Astrocyte (in vitro differentiated cells and primary cell): ENCODE data around the gene ORAI3. TPM values are rescaled to one million over a fixed set of nuclear protein-coding genes. Genes with fewer than 3 reads are reported as not detected.

Experiments
- DNase-seq: peaks from one replicate; pipeline ENCODE4 v3.0.0-alpha.2; 2010; ENCODE audit warnings: low read depth
- FAIRE-seq: peaks from 2 replicates; lab custom pipeline; 2011; peaks lifted over from hg19 to GRCh38; lab: Jason Lieb, UNC
- H2AFZ ChIP-seq: 2 replicates; pipeline ENCODE4 v1.6.0; 2012; ENCODE audit warnings: low read depth, low read length, inconsistent platforms
- H3K27ac ChIP-seq: 2 replicates; pipeline ENCODE4 v1.5.1; 2011; ENCODE audit warnings: low read depth, low read length, inconsistent platforms
- H3K27me3 ChIP-seq: 2 replicates; pipeline ENCODE4 v1.6.0; 2011; ENCODE audit warnings: low read length, inconsistent platforms; ENCODE audit not compliant: insufficient read depth
- H3K36me3 ChIP-seq: 2 replicates; pipeline ENCODE4 v1.5.1; 2011; ENCODE audit warnings: low read length, inconsistent platforms; ENCODE audit not compliant: insufficient read depth
- H3K4me1 ChIP-seq: 2 replicates; pipeline ENCODE4 v1.5.1; 2011; ENCODE audit warnings: low read length, inconsistent platforms; ENCODE audit not compliant: insufficient read depth
- H3K4me2 ChIP-seq: 2 replicates; pipeline ENCODE4 v1.6.0; 2012; ENCODE audit warnings: low read length, inconsistent platforms
- H3K4me3 ChIP-seq: 2 replicates; pipeline ENCODE4 v1.5.1; 2011; ENCODE audit warnings: low read depth, mild to moderate bottlenecking, low read length, inconsistent platforms; ENCODE audit not compliant: insufficient read depth
- H3K79me2 ChIP-seq: 2 replicates; pipeline ENCODE4 v1.6.0; 2012; ENCODE audit warnings: mild to moderate bottlenecking, low read length, inconsistent platforms; ENCODE audit not compliant: insufficient read depth
- H3K9ac ChIP-seq: 2 replicates; pipeline ENCODE4 v1.6.0; 2012; ENCODE audit warnings: mild to moderate bottlenecking, low read length, inconsistent platforms
- H3K9me3 ChIP-seq: 2 replicates; pipeline ENCODE4 v1.5.1; 2012; ENCODE audit warnings: low read depth, mild to moderate bottlenecking, low read length, inconsistent platforms; ENCODE audit not compliant: insufficient read depth
- H4K20me1 ChIP-seq: 2 replicates; pipeline ENCODE4 v1.6.0; 2012; ENCODE audit warnings: low read length, inconsistent platforms; ENCODE audit not compliant: insufficient read depth
- H3K27ac Mint-ChIP-seq: one replicate; pipeline ENCODE4 v1.8.0; 2021; ENCODE audit warnings: mild to moderate bottlenecking, mixed read lengths; ENCODE audit not compliant: unreplicated experiment
- H3K27me3 Mint-ChIP-seq: one replicate; pipeline ENCODE4 v1.8.0; 2021; ENCODE audit warnings: low read depth, mixed read lengths; ENCODE audit not compliant: unreplicated experiment
- H3K36me3 Mint-ChIP-seq: one replicate; pipeline ENCODE4 v1.8.0; 2021; ENCODE audit warnings: low read depth, mixed read lengths; ENCODE audit not compliant: unreplicated experiment
- H3K4me1 Mint-ChIP-seq: one replicate; pipeline ENCODE4 v1.8.0; 2021; ENCODE audit warnings: low read depth, mixed read lengths; ENCODE audit not compliant: unreplicated experiment
- H3K4me3 Mint-ChIP-seq: one replicate; pipeline ENCODE4 v1.8.0; 2021; ENCODE audit warnings: mild to moderate bottlenecking, moderate library complexity, mixed read lengths; ENCODE audit not compliant: unreplicated experiment
- H3K9me3 Mint-ChIP-seq: one replicate; pipeline ENCODE4 v1.8.0; 2021; ENCODE audit warnings: mild to moderate bottlenecking, mixed read lengths; ENCODE audit not compliant: unreplicated experiment
- EZH2 ChIP-seq: IDR thresholded peaks from 2 replicates; pipeline ENCODE4 v1.6.1; 2012; ENCODE audit warnings: mild to moderate bottlenecking, low read length, inconsistent platforms; ENCODE audit not compliant: insufficient read depth
- total RNA-seq: library from RNA; stranded (reverse); gene quantifications from 2 replicates; pipeline ENCODE4 v1.2.1, GENCODE V29; 2021
- TF ChIP-seq, protein P1 (sequence below): IDR thresholded peaks from 2 replicates; pipeline ENCODE4 v1.5.1; 2011; ENCODE audit warnings: low read depth, mild to moderate bottlenecking, inconsistent platforms, low read length, moderate library complexity; ENCODE audit not compliant: insufficient read depth

Gene ORAI3
- total RNA-seq, 1 donor from 2014 or later = 21.1 TPM

DNA sequence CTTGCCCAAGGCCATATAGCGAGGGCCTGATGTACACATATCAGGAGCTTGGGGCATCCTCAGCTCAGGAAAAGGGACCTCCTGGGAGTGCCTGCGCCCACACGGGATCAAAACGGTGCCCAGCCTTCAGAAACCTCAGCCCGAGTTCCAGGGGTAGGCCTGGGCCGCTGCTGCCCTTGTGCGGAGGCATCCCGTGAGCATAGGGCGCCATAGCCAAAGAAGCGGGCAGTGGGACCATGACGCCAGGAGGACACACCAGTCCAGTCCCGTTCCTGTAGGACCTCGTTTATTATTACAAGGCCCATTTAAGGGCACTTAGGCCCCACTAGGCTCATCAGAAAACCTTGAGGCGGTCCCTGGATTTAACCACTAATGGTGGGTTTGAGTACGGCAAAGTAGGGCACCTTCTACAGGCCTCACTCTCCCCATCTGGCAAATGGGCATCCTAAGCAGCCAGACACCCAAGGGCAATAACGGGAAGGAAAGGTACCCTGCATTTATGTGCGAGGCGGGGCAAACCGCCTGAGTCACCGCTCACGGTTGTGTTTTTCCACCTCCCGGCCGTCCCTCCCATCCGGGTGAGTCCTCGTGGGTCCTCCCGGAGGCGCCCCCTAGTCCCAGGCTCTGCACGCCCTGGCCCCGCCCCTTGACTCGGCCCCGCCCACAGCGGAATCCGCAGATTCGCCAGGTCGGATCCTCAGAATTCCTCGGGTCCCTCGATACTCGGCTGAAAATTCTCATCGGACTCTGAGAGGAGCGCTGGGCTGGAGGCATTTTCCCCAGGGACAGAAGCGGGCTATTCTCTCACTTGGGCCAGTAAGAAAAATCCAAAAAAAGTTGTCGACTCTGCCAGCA lies 8.0 kb downstream of the ORAI3 start:
- H3K4me1 ChIP-seq = peaks cover 12% of the 10 kb centered on the region
- Mint-ChIP-seq H3K4me3 (peak overlapping the region; percentile 91), H3K9me3 (no peaks in the 10 kb centered on the region), H3K27me3 (no peaks in the 10 kb centered on the region), H3K27ac (peak overlapping the region; percentile 98), H3K36me3 (peaks cover 6% of the 10 kb centered on the region), H3K4me1 (peaks cover 6% of the 10 kb centered on the region)
- peaks cover 22% of the 10 kb centered on the region for H4K20me1 ChIP-seq
- H3K9me3 ChIP-seq = no peaks in the 10 kb centered on the region
- peaks cover 22% of the 10 kb centered on the region for H3K36me3 ChIP-seq
- H3K9ac ChIP-seq = peak overlapping the region; percentile 95
- DNase-seq (peak; percentile 71), FAIRE-seq (no peak)
- peak overlapping the region; percentile 78 for H3K4me3 ChIP-seq
- H2AFZ ChIP-seq = peak overlapping the region; percentile 71
- H3K4me2 ChIP-seq = peak overlapping the region; percentile 93
- TF ChIP-seq, protein P1, sequence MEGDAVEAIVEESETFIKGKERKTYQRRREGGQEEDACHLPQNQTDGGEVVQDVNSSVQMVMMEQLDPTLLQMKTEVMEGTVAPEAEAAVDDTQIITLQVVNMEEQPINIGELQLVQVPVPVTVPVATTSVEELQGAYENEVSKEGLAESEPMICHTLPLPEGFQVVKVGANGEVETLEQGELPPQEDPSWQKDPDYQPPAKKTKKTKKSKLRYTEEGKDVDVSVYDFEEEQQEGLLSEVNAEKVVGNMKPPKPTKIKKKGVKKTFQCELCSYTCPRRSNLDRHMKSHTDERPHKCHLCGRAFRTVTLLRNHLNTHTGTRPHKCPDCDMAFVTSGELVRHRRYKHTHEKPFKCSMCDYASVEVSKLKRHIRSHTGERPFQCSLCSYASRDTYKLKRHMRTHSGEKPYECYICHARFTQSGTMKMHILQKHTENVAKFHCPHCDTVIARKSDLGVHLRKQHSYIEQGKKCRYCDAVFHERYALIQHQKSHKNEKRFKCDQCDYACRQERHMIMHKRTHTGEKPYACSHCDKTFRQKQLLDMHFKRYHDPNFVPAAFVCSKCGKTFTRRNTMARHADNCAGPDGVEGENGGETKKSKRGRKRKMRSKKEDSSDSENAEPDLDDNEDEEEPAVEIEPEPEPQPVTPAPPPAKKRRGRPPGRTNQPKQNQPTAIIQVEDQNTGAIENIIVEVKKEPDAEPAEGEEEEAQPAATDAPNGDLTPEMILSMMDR = no peak
- TF ChIP-seq EZH2 = no peak
- H3K79me2 ChIP-seq = peaks cover 26% of the 10 kb centered on the region
- H3K27ac ChIP-seq = peak overlapping the region; percentile 99
- H3K27me3 ChIP-seq = no peaks in the 10 kb centered on the region

DNA sequence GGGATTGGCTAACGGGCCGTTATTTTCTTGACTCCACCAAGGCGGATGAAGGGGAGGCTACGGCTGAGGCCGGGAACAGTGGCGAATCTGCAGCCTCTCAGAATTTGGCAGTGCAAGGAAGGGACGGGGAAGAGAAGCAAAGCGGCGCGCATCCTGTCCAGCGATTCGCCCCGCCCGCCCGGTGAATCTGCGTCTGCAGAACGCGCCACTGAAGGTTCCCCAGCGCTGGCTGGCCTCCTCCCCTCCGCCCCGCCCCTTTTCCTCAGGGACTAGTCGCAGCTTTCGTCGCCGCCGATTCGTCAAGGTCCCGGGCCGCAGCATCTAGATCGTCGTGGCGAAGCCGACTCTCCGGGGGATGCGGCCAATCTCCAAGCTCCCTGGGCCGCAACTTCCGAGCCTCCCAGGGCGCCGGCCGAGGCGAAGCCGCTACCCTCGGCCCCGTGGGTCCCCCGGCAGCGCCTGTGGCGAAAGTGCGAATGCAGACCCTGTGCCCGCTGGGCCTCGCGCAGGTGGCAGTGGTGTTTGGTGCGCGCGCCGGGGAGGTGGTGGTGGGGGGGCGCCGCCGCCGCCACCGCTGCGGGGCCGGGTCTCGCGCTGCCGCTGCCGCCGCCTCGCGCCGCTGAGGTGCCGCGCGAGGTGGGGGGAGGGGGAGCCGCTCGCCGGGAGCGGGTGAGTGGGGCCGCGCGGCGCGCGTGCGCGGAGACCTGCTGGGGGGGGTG lies 8.7 kb downstream of the ORAI3 start, which contains the start of gene SETD1A:
SETD1A (plus strand) TSS at position 299 of the 719 bp plus-strand sequence. CDS start 978 bp downstream, outside the sequence.
- peaks cover 27% of the 10 kb centered on the region for H3K36me3 ChIP-seq
- Mint-ChIP-seq H3K27me3 (no peaks in the 10 kb centered on the region), H3K4me3 (peak within 1 kb of the TSS; percentile 91), H3K27ac (peak within 1 kb of the TSS; percentile 98), H3K36me3 (peaks cover 9% of the 10 kb centered on the region), H3K9me3 (no peaks in the 10 kb centered on the region), H3K4me1 (peaks cover 6% of the 10 kb centered on the region)
- peak within 1 kb of the TSS; percentile 95 for H3K9ac ChIP-seq
- peaks cover 25% of the 10 kb centered on the region for H4K20me1 ChIP-seq
- peaks cover 26% of the 10 kb centered on the region for H3K79me2 ChIP-seq
- H2AFZ ChIP-seq = peak within 1 kb of the TSS; percentile 71
- H3K27me3 ChIP-seq = no peaks in the 10 kb centered on the region
- H3K9me3 ChIP-seq = no peaks in the 10 kb centered on the region
- FAIRE-seq (no peak), DNase-seq (peak; percentile 92)
- peaks cover 12% of the 10 kb centered on the region for H3K4me1 ChIP-seq
- H3K27ac ChIP-seq = peak within 1 kb of the TSS; percentile 99
- TF ChIP-seq EZH2 = no peak
- TF ChIP-seq, protein P1 = no peak
- peak within 1 kb of the TSS; percentile 97 for H3K4me2 ChIP-seq
- peak within 1 kb of the TSS; percentile 78 for H3K4me3 ChIP-seq
